GM21381 (cell line): ENCODE measurements around the gene DMC1.

Experiments used
- ATAC-seq: cut with Tn5 transposase; IDR thresholded peaks from one replicate; pipeline ENCODE4 v1.9.1; 2021; ENCODE audit warnings: mild to moderate bottlenecking, moderate library complexity; ENCODE audit not compliant: unreplicated experiment

The DMC1 gene

GRCh38 chr22:38503021-38503420 is 67.0 kb downstream of the DMC1 start:
- no peak for ATAC-seq

DNA sequence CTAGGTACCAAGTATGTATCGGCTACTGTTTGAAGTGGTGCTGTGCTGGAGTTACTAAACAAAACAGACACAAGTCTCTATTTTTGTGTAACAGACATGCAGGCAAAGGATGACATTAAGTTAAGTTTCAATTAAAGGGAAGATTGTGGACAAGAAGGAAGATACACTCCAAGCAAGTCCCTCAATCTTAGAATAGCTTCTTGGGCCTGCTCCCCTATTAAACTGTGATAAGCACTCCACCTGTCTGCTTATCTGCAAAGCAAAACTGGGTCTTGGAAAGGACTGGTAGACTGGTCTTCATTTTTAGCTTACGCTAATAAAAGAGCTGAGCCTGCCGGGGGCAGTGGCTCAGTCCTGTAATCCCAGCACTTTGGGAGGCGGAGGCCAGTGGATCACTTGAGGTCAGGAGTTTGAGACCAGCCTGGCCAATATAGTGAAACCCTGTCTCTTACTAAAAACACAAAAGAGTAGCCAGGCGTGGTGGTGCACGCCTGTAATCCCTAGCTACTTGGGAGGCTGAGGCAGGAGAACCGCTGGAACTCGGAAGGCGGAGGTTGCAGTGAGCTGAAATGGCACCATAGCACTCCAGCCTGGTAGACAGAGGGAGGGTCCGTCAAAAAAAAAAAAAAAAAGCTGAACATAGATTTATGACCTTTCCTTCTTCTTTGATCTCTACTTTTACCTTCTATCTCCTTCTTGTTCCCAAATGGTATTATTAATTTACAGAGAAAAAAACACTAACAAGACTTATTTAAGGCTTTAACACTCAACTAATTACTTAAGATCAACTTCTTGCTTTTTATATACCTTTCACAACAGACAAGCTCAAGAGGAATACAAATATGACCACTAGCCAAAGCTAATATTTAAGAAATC is 67.9 kb downstream of the DMC1 start:
- no peak for ATAC-seq

GRCh38 chr22:38497869-38498268 is 72.1 kb downstream of the DMC1 start:
- no peak for ATAC-seq

DNA sequence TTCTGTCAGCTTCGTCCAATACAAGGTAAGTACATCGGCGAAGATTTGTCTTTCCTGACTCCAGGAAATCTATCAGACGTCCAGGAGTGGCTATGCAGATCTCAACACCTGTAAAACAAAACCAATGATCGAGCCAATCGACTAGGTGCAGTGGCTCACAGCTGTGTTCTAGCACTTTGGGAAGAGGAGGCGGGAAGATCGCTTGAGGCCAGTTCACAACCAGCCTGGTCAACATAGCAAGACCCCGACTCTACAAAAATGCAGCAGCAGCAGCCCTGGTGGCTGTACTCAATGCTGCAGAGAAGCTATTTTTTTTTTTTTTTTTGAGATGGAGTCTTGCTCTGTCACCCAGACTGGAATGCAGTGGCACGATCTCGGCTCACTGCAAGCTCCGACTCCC is 75.0 kb downstream of the DMC1 start:
- no peak for ATAC-seq

DNA sequence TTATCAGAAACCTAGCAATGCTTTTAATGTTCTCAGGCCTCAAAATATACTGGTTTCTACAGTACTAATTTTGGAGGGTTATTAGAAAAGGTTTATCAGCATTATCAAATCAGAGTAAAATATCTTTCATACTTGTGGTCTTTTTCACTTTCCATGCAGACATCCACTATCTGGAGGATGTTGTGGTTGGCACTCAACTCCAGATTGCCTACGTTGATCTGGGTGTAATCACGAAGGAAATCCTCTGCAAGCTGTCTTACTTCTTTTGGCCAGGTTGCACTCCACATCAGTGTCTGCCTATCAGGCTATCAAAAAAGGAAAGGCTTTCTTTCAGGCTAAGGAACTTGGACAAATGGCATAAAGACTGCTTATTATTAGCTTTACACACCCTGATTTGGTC is 75.5 kb downstream of the DMC1 start:
- ATAC-seq: no peak

GRCh38 chr22:38491707-38492348 is 78.2 kb downstream of the DMC1 start:
- ATAC-seq: no peak

GRCh38 chr22:38490915-38491314 is 79.1 kb downstream of the DMC1 start:
- no peak for ATAC-seq

DNA sequence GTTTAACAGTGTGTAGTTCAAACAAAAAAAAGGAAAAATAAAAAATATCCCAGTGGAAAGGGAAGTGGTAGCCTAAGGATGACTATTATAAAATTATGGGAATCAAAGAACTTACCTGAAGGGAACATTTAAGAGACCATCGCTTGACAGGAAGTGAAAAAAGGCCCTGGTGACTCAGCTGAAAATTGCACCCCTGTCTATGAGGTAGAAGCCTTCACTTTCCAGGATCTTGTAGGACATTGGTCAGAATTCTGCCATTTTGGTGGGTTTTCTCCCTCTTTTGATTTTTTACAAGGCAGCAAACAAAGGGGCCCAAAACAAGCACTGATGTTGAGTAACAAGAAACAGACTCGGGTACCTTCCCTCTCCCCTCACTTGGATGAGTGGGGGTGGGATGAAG is 79.5 kb downstream of the DMC1 start:
- no peak for ATAC-seq

GRCh38 chr22:38489561-38490145 is 80.3 kb downstream of the DMC1 start:
- ATAC-seq: no peak

GRCh38 chr22:38489142-38489541 is 80.8 kb downstream of the DMC1 start:
- ATAC-seq: no peak

- ATAC-seq: no peak
Measured at GRCh38 chr22:38487946-38488345, 82.0 kb downstream of the DMC1 start.

DNA sequence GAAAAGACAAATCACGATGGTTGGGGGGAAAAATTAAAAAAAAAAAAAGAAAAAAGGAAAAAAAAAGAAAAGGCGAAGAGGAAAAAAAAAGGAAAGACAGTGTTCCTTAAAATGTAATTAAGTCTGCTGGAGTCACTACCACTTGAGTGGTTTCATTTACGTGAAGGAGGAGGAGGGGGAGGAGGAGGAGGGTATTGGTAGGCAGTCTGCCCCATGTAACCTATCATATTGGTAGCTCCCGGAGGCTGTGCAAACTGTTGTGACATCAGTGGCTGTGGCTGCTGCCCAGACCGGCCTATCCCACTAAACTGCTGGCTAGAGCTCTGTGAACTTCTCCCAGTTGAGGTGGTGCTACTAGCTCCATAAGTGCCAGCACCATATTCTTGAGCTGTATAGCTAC is 84.2 kb downstream of the DMC1 start:
- no peak for ATAC-seq

- ATAC-seq: no peak
Measured at GRCh38 chr22:38484244-38484643, 85.7 kb downstream of the DMC1 start.

DNA sequence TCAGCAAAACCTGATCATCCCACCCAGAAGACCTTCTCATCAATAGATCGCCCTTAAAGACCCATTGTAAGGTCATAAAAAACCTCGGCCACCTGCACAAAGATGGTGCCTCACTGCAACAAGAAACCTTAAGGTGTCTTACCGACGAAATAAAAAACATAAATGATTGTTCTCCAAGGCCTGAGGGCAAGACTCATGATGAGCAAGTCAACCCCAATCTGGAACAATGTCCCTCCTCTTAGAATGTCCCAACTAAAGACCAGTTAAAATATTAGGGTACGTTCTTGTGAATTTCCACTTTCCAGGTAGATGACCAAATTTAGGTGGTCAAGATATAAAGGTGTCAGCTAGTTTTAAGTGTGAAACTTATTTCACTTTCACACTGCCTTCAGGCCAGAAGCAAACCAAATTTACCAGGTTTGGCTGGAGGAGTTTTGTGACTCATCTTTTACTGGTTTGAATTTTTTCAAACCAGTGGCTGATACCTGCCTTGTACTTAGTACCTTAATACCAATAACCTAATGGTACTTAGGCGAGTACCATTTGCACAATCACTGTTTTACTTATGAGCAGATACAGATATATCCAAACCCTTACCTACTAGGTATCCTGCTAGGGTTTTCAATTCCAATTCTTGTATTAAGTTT is 87.2 kb downstream of the DMC1 start:
- ATAC-seq: no peak

GRCh38 chr22:38481871-38482332 is 88.1 kb downstream of the DMC1 start:
- no peak for ATAC-seq

DNA sequence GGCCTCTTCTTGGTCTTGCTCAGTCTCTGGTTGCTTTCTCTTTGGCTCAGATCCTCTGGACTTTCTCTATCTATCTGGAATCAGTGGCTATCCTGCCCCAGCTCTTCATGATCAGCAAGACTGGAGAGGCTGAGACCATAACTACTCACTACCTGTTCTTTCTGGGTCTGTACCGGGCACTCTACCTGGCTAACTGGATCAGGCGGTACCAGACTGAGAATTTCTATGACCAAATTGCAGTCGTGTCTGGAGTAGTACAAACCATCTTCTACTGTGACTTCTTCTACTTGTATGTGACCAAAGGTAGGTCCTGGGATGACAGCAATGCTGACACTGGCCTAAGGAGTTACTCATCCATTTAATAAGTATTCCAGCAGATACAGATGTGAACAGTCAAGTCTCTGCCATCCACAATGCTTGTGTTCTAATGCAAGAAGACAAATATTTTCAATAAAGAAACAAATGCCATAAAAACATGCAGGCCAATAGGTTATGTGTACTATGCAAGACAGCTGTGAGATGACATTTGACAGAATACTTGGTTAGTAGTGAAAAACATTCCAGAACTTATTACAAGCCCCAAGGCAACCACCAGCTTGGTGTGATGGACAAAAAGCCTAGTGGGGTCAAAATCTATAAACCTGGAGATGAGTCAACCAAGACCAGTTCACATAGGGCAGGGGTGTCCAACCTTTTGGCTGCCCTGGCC is 88.7 kb downstream of the DMC1 start:
- ATAC-seq: no peak

GRCh38 chr22:38479096-38479837 is 90.7 kb downstream of the DMC1 start:
- ATAC-seq: no peak

- ATAC-seq: no peak
Measured at GRCh38 chr22:38477585-38477984, 92.4 kb downstream of the DMC1 start.

- ATAC-seq: no peak
Measured at GRCh38 chr22:38474003-38474607, 95.9 kb downstream of the DMC1 start.

DNA sequence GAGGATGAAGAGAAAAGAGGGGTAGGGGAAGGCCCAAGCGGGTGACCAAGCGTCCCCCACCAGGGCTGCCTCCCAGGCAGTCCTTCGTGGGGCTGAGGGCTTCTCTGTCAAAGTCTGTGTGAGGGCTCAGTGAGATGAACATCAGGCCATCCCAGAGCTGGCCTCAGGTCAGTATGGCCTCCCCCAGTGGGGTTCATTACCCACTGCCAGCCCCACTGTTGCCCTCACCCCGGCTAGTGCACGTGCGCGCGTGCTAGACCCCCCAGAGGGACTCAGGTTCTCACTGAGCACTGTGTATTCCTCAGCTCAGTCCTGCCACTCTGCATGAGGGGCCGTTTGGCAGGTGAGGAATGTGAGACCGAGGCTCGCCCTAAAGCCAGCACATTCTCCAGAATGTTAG is 98.7 kb downstream of the DMC1 start:
- no peak for ATAC-seq
